HCT116 (cell line): Measurements from ENCODE around the gene MMGT1. TPM values are rescaled to one million over a fixed set of nuclear protein-coding genes. Genes with fewer than 3 reads are reported as not detected.

ENCODE experiments used
- ATAC-seq: fragments of 200-7000 bp; cut with Tn5 transposase; 2 replicates; pipeline ENCODE4 v1.9.1; 2020; ENCODE audit warnings: mild to moderate bottlenecking, moderate library complexity
- BruUV-seq: library from RNA; stranded (reverse); fragments of 400-500 nt; replicated peaks from 2 replicates; lab custom pipeline; 2021; lab: Mats Ljungman, UMichigan
- CTCF ChIA-PET: fragments of 300-600 bp; sonication (Branson Sonifier 250); formaldehyde crosslinking; loops from one replicate; lab custom pipeline; 2021; ENCODE audit warnings: antibody characterized with exemption; lab: Charles Lee
- POLR2A ChIA-PET: fragments of 300-600, 350-600 bp; sonication (Branson Sonifier 250); formaldehyde crosslinking; loops from one replicate; lab custom pipeline; 2021; ENCODE audit warnings: antibody characterized with exemption; lab: Charles Lee
- RAD21 ChIA-PET, 2 experiments: fragments of 300-600 bp; sonication (Branson Sonifier 250); formaldehyde crosslinking; loops; one replicate each; lab custom pipeline; 2023; ENCODE audit warnings: low total read pairs in 2 of 2; ENCODE audit not compliant: uncharacterized antibody in 2 of 2, unreplicated experiment in 2 of 2, low non-redundant PET in 1 of 2; lab: Charles Lee
- DNase-seq: peaks from one replicate; pipeline ENCODE4 v3.0.0-alpha.2; 2010; ENCODE audit warnings: low read depth, low spot score
- H2AFZ ChIP-seq: fragments of 200-600 bp; shearing (Covaris generic), sonication (generic); 2 replicates; pipeline ENCODE4 v1.6.1; 2017; ENCODE audit warnings: low read depth, mixed run types, mixed read lengths, antibody characterized with exemption, low read length; ENCODE audit not compliant: poor library complexity, severe bottlenecking
- H3K27ac ChIP-seq: 2 replicates; pipeline ENCODE4 v1.5.1; 2012; ENCODE audit warnings: low read depth, low read length
- H3K27me3 ChIP-seq: fragments of 200-600 bp; sonication (generic); 2 replicates; pipeline ENCODE4 v1.6.1; 2016; ENCODE audit warnings: mixed run types, low read length, mixed read lengths; ENCODE audit not compliant: insufficient read depth
- H3K36me3 ChIP-seq, 2 experiments: fragments of 200-500 bp in 1 of 2; fragments of 200-600 bp in 1 of 2; sonication (Bioruptor generic) in 1 of 2; sonication (generic) in 1 of 2; 2 replicates each; pipeline versions ENCODE4 v1.5.1 to v1.6.1; 2014 to 2016; ENCODE audit warnings: low read length in 2 of 2, inconsistent platforms in 1 of 2, mixed read lengths in 1 of 2, mixed run types in 1 of 2; ENCODE audit not compliant: insufficient read depth in 2 of 2, control insufficient read depth in 1 of 2
- H3K4me1 ChIP-seq, 2 experiments: fragments of 200-600 bp in 1 of 2; sonication (generic) in 1 of 2; 2 replicates each; pipeline versions ENCODE4 v1.5.1 to v1.6.1; 2012 to 2017; ENCODE audit warnings: low read length in 2 of 2, inconsistent platforms in 1 of 2, mild to moderate bottlenecking in 1 of 2, mixed read lengths in 1 of 2, mixed run types in 1 of 2, moderate library complexity in 1 of 2; ENCODE audit not compliant: insufficient read depth in 2 of 2, control insufficient read depth in 1 of 2
- H3K4me2 ChIP-seq: fragments of 200-600 bp; sonication (generic); 2 replicates; pipeline ENCODE4 v1.6.1; 2017; ENCODE audit warnings: mixed run types, low read length, mixed read lengths
- H3K4me3 ChIP-seq, 2 experiments: fragments of 200-600 bp in 1 of 2; sonication (generic) in 1 of 2; replicated peaks in 1 of 2; 2 replicates each; pipeline ENCODE4 v1.5.1; 2011 to 2016; ENCODE audit warnings: low read length in 2 of 2, control low read depth in 1 of 2, low read depth in 1 of 2, mild to moderate bottlenecking in 1 of 2, mixed read lengths in 1 of 2, mixed run types in 1 of 2
- H3K79me2 ChIP-seq: fragments of 200-600 bp; sonication (generic); 2 replicates; pipeline ENCODE4 v1.6.1; 2017; ENCODE audit warnings: mild to moderate bottlenecking, mixed run types, low read length, moderate library complexity, mixed read lengths; ENCODE audit not compliant: insufficient read depth
- H3K9ac ChIP-seq: fragments of 200-600 bp; sonication (generic); 2 replicates; pipeline ENCODE4 v1.6.1; 2016; ENCODE audit warnings: low read length, mixed read lengths
- H3K9me2 ChIP-seq: fragments of 200-600 bp; sonication (generic), shearing (Covaris generic); 2 replicates; pipeline ENCODE4 v1.6.1; 2017; ENCODE audit warnings: mixed run types, mild to moderate bottlenecking, moderate library complexity; ENCODE audit not compliant: insufficient read depth
- H3K9me3 ChIP-seq, 2 experiments: fragments of 200-500 bp in 1 of 2; fragments of 200-600 bp in 1 of 2; sonication (Bioruptor generic) in 1 of 2; sonication (generic) in 1 of 2; 2 replicates each; pipeline ENCODE4 v1.6.1; 2014 to 2017; ENCODE audit warnings: low read length in 2 of 2, mixed read lengths in 2 of 2, inconsistent platforms in 1 of 2, low read depth in 1 of 2, mild to moderate bottlenecking in 1 of 2, mixed run types in 1 of 2, moderate library complexity in 1 of 2; ENCODE audit not compliant: control insufficient read depth in 1 of 2, insufficient read depth in 1 of 2
- H4K20me1 ChIP-seq: fragments of 200-600 bp; sonication (generic), shearing (Covaris generic); 2 replicates; pipeline ENCODE4 v1.6.1; 2017; ENCODE audit warnings: mixed run types, mild to moderate bottlenecking, moderate library complexity; ENCODE audit not compliant: insufficient read depth
- CEBPB ChIP-seq: IDR thresholded peaks from 2 replicates; pipeline ENCODE4 v1.6.1; 2012; ENCODE audit warnings: low read depth
- EGR1 ChIP-seq: IDR thresholded peaks from 2 replicates; pipeline ENCODE4 v1.6.1; 2012; ENCODE audit warnings: low read depth
- ELF1 ChIP-seq: IDR thresholded peaks from 2 replicates; pipeline ENCODE4 v1.6.1; 2012; ENCODE audit warnings: low read depth, borderline replicate concordance
- EZH2 ChIP-seq: fragments of 200-600 bp; sonication (generic); IDR thresholded peaks from 2 replicates; pipeline ENCODE4 v1.6.1; 2017; ENCODE audit warnings: antibody characterized with exemption, mixed run types
- FOSL1 ChIP-seq: IDR thresholded peaks from 2 replicates; pipeline ENCODE4 v1.6.1; 2012; ENCODE audit warnings: low read depth
- JUND ChIP-seq: IDR thresholded peaks from 2 replicates; pipeline ENCODE4 v1.6.1; 2012
- POLR2A ChIP-seq: IDR thresholded peaks from 2 replicates; pipeline ENCODE4 v1.7.0; 2011; ENCODE audit warnings: borderline replicate concordance; ENCODE audit not compliant: insufficient read depth, insufficient read length; ENCODE audit errors: extremely low read depth
- POLR2AphosphoS5 ChIP-seq: IDR thresholded peaks from 2 replicates; pipeline ENCODE4 v1.6.1; 2011; ENCODE audit warnings: mild to moderate bottlenecking, low read depth, low read length, moderate library complexity
- RAD21 ChIP-seq: IDR thresholded peaks from 2 replicates; pipeline ENCODE4 v1.6.1; 2012; ENCODE audit warnings: low read depth, mild to moderate bottlenecking
- SIN3A ChIP-seq: IDR thresholded peaks from 2 replicates; pipeline ENCODE4 v1.6.1; 2012; ENCODE audit warnings: low read depth
- SRF ChIP-seq: IDR thresholded peaks from 2 replicates; pipeline ENCODE4 v1.6.1; 2012; ENCODE audit warnings: low read depth
- TCF7L2 ChIP-seq: IDR thresholded peaks from 2 replicates; pipeline ENCODE4 v1.7.0; 2011; ENCODE audit warnings: borderline replicate concordance, inconsistent platforms; ENCODE audit not compliant: insufficient read depth, insufficient read length; ENCODE audit errors: extremely low read depth
- YY1 ChIP-seq: IDR thresholded peaks from 2 replicates; pipeline ENCODE4 v1.6.1; 2011; ENCODE audit warnings: low read length, low read depth, moderate library complexity, mild to moderate bottlenecking; ENCODE audit not compliant: insufficient replicate concordance; ENCODE audit errors: extremely low read depth
- ZFX ChIP-seq: fragments of 450-650 bp; IDR thresholded peaks from 2 replicates; pipeline ENCODE4 v1.6.1; 2017
- ZNF274 ChIP-seq: fragments of 200-500 bp; sonication (Bioruptor generic); IDR thresholded peaks from 2 replicates; pipeline ENCODE4 v1.6.1; 2014; ENCODE audit warnings: mild to moderate bottlenecking, low read depth, low read length, inconsistent platforms
- intact Hi-C: fragments of 100-400 bp; cut with micrococcal nuclease; formaldehyde crosslinking; loops from 2 replicates; pipeline ENCODE4 v1.10.0; 2022
- total RNA-seq: library from RNA; stranded (reverse); gene quantifications from one replicate; pipeline ENCODE4 v1.2.1, GENCODE V29; 2021; ENCODE audit not compliant: unreplicated experiment
- TF ChIP-seq, protein P1 (sequence below): IDR thresholded peaks from 2 replicates; pipeline ENCODE4 v1.6.1; 2012
- TF ChIP-seq, protein P2 (sequence below): IDR thresholded peaks from 2 replicates; pipeline ENCODE4 v1.6.1; 2012
- TF ChIP-seq, protein P3 (sequence below): IDR thresholded peaks from 2 replicates; pipeline ENCODE4 v1.6.1; 2011; ENCODE audit warnings: mild to moderate bottlenecking, low read length, moderate library complexity; ENCODE audit not compliant: insufficient replicate concordance; ENCODE audit errors: extremely low read depth
- TF ChIP-seq, protein P4 (sequence below), 3 experiments: fragments of 200-600 bp in 1 of 3; sonication (generic) in 1 of 3; IDR thresholded peaks in 2 of 3; conservative IDR thresholded peaks in 1 of 3; 2 replicates each; pipeline ENCODE4 v1.5.1; 2012 to 2017; ENCODE audit warnings: low read depth in 2 of 3, low read length in 2 of 3, antibody characterized with exemption in 1 of 3, borderline replicate concordance in 1 of 3, control low read depth in 1 of 3, mild to moderate bottlenecking in 1 of 3, mixed read lengths in 1 of 3, mixed run types in 1 of 3, moderate library complexity in 1 of 3; ENCODE audit not compliant: insufficient read depth in 1 of 3

MMGT1 gene
- total RNA-seq, 1 experiment from 2014 or later, result 23.2 TPM

DNA sequence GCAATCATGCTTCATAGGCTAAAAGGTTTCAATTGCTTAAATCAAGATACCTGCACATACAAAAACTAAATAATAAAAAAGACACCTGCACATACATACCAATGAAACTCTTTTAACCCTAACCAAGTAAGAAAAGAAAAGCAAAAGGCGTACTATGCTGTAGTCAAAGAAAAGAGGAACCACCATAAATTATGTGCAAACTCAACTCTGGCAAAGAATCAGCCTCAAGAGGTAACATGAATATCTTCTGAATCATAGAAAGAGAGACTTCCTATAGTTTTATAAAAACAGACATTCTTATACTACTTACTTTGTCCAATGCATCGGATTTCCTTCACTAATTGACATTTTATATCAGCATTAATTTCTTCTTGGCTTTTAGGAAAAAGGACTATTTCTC is 29.3 kb downstream of the MMGT1 start:
- Histone ChIP-seq H3K4me3 (no peak overlapping the region), H3K27me3 (no peaks in the 10 kb centered on the region), H3K4me1 (no peaks in the 10 kb centered on the region), H3K4me2 (no peak overlapping the region), H4K20me1 (no peaks in the 10 kb centered on the region), H3K27ac (no peak overlapping the region), H3K79me2 (no peaks in the 10 kb centered on the region), H3K36me3 (no peaks in the 10 kb centered on the region), H2AFZ (no peak overlapping the region), H3K9me2 (no peaks in the 10 kb centered on the region), H3K9me3 (no peaks in the 10 kb centered on the region), H3K9ac (no peak overlapping the region)
- no peak for DNase-seq
- no peak for ATAC-seq
- ChIA-PET RAD21 (no interaction called here), POLR2A (no interaction called here), CTCF (no interaction called here)
- intact Hi-C loops, result no loop called here
- TF ChIP-seq SRF, result no peak
- TF ChIP-seq JUND, result no peak
- no peak for TF ChIP-seq ZNF274
- TF ChIP-seq ZFX, result no peak
- no peak for TF ChIP-seq TCF7L2
- no peak for TF ChIP-seq SIN3A
- no peak for TF ChIP-seq YY1
- TF ChIP-seq POLR2AphosphoS5, result no peak
- TF ChIP-seq CEBPB, result no peak
- TF ChIP-seq FOSL1, result no peak
- TF ChIP-seq EGR1, result no peak
- TF ChIP-seq, protein P1, sequence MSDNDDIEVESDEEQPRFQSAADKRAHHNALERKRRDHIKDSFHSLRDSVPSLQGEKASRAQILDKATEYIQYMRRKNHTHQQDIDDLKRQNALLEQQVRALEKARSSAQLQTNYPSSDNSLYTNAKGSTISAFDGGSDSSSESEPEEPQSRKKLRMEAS, result no peak
- TF ChIP-seq, protein P2, sequence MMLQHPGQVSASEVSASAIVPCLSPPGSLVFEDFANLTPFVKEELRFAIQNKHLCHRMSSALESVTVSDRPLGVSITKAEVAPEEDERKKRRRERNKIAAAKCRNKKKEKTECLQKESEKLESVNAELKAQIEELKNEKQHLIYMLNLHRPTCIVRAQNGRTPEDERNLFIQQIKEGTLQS, result no peak
- no peak for TF ChIP-seq POLR2A
- no peak for TF ChIP-seq ELF1
- TF ChIP-seq, protein P3, sequence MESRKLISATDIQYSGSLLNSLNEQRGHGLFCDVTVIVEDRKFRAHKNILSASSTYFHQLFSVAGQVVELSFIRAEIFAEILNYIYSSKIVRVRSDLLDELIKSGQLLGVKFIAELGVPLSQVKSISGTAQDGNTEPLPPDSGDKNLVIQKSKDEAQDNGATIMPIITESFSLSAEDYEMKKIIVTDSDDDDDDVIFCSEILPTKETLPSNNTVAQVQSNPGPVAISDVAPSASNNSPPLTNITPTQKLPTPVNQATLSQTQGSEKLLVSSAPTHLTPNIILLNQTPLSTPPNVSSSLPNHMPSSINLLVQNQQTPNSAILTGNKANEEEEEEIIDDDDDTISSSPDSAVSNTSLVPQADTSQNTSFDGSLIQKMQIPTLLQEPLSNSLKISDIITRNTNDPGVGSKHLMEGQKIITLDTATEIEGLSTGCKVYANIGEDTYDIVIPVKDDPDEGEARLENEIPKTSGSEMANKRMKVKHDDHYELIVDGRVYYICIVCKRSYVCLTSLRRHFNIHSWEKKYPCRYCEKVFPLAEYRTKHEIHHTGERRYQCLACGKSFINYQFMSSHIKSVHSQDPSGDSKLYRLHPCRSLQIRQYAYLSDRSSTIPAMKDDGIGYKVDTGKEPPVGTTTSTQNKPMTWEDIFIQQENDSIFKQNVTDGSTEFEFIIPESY, result no peak
- TF ChIP-seq, protein P4, sequence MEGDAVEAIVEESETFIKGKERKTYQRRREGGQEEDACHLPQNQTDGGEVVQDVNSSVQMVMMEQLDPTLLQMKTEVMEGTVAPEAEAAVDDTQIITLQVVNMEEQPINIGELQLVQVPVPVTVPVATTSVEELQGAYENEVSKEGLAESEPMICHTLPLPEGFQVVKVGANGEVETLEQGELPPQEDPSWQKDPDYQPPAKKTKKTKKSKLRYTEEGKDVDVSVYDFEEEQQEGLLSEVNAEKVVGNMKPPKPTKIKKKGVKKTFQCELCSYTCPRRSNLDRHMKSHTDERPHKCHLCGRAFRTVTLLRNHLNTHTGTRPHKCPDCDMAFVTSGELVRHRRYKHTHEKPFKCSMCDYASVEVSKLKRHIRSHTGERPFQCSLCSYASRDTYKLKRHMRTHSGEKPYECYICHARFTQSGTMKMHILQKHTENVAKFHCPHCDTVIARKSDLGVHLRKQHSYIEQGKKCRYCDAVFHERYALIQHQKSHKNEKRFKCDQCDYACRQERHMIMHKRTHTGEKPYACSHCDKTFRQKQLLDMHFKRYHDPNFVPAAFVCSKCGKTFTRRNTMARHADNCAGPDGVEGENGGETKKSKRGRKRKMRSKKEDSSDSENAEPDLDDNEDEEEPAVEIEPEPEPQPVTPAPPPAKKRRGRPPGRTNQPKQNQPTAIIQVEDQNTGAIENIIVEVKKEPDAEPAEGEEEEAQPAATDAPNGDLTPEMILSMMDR (IDR thresholded peaks at IDR 0.05 in 2 of 3, conservative IDR thresholded peaks at IDR 0.05 in 1 of 3; ENCODE audit: borderline replicate concordance in 1 of 3, insufficient read depth in 1 of 3, low read depth in 2 of 3, low read length in 2 of 3), result no peak
- TF ChIP-seq RAD21, result no peak
- TF ChIP-seq EZH2, result no peak
- BruUV-seq, result no TSS peak
